NB4 (cell line): ENCODE data around the gene NMNAT1.
A peak's percentile ranks its signal among the peaks of the same experiment; 100 is the strongest.
"Not testable (repeated sequence)": the region's sequence is repeated elsewhere in the genome, so short reads cannot be mapped to it uniquely, and the experiment has no call there.

Experiments
- DNase-seq: peaks from one replicate; pipeline ENCODE4 v3.0.0; 2010; ENCODE audit warnings: low read depth
- H3K4me3 ChIP-seq: one replicate; pipeline ENCODE4 v1.5.1; 2011; ENCODE audit warnings: mild to moderate bottlenecking, low read depth, low read length, moderate library complexity
- MYC ChIP-seq: IDR thresholded peaks from 2 replicates; pipeline ENCODE4 v1.6.1; 2011; ENCODE audit warnings: low read depth, low read length
- POLR2A ChIP-seq: IDR thresholded peaks from 2 replicates; pipeline ENCODE4 v1.6.1; 2011; ENCODE audit warnings: mild to moderate bottlenecking; ENCODE audit not compliant: insufficient read length; ENCODE audit errors: extremely low read depth
- TF ChIP-seq, protein P1 (sequence below): IDR thresholded peaks from one replicate; pipeline ENCODE4 v1.5.1; 2012; ENCODE audit warnings: low read depth, low read length
- TF ChIP-seq, protein P2 (sequence below): IDR thresholded peaks from 2 replicates; pipeline ENCODE4 v1.6.1; 2011; ENCODE audit warnings: low read depth, low read length

NMNAT1 gene

DNA sequence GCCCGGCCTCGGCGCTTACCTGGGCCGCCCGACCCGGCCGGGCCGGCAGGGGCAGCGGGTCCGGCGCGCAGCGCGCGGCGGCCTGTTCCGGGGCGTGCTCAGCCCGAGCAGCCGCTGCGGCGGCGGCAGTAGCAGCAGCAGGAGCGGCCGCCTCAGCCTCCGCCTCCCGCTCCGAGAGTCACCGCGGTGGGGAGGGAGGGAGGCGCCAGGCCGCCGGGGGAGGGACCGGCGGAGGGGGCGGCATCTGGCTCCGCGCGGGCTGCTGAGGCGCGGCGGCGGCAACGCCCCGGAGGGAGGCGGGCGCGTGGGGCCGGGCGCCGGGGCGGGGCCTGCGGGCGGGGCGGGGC, 33.2 kb upstream of the NMNAT1 start, which contains the start of gene CTNNBIP1:
TSS of gene CTNNBIP1 (minus strand) at position 194 of the 347 bp plus-strand sequence. CDS start 38,205 bp downstream, outside the sequence.
- no peak for DNase-seq
- TF ChIP-seq MYC (no peak), POLR2A (peak; percentile 25)
- TF ChIP-seq, protein P1, sequence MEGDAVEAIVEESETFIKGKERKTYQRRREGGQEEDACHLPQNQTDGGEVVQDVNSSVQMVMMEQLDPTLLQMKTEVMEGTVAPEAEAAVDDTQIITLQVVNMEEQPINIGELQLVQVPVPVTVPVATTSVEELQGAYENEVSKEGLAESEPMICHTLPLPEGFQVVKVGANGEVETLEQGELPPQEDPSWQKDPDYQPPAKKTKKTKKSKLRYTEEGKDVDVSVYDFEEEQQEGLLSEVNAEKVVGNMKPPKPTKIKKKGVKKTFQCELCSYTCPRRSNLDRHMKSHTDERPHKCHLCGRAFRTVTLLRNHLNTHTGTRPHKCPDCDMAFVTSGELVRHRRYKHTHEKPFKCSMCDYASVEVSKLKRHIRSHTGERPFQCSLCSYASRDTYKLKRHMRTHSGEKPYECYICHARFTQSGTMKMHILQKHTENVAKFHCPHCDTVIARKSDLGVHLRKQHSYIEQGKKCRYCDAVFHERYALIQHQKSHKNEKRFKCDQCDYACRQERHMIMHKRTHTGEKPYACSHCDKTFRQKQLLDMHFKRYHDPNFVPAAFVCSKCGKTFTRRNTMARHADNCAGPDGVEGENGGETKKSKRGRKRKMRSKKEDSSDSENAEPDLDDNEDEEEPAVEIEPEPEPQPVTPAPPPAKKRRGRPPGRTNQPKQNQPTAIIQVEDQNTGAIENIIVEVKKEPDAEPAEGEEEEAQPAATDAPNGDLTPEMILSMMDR: no peak
- TF ChIP-seq, protein P2, sequence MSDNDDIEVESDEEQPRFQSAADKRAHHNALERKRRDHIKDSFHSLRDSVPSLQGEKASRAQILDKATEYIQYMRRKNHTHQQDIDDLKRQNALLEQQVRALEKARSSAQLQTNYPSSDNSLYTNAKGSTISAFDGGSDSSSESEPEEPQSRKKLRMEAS: no peak
- peak within 1 kb of the TSS; percentile 86 for H3K4me3 ChIP-seq

DNA sequence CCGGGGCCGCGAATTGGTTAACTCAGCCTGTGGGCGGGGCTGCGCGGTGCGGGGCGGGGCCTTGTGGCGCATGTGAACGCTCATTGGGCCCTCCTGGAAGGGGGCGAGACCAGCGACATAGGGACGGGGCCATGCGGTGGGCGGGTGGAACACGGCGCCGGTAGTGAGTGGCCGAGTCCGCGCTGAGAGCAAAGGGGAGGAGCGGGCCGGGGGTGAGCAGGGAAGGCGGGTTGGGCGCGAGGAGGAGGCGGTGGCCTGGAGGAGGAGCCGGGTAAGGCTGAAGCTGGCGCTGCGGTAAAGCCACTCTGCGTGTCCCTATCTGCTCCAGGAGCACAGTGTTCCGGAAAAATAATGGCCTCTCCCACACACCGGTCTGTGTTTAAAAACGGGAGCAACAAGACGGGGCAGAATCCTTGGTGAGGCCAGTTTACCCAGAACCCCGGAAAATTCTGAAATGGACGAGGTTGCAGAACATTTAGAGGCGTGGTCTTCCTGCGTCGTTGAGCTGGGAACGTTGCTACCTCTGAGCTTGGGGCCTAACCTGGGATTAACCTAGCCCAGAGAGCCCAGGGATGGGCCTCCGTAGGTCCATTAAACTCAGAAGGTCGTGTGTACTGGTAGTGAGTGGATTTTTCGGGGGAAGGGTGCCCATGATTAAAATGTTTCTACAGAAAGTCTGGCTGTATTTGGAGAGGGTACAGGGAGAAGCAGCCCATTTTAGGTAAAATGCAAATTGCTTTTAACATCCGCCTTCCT, 32.7 kb upstream of the NMNAT1 start:
- peak; percentile 99 for DNase-seq
- peak overlapping the region; percentile 86 for H3K4me3 ChIP-seq
- peak; percentile 88 for TF ChIP-seq POLR2A
- peak; percentile 59 for TF ChIP-seq MYC
- TF ChIP-seq, protein P1: no peak
- TF ChIP-seq, protein P2: peak; percentile 69

DNA sequence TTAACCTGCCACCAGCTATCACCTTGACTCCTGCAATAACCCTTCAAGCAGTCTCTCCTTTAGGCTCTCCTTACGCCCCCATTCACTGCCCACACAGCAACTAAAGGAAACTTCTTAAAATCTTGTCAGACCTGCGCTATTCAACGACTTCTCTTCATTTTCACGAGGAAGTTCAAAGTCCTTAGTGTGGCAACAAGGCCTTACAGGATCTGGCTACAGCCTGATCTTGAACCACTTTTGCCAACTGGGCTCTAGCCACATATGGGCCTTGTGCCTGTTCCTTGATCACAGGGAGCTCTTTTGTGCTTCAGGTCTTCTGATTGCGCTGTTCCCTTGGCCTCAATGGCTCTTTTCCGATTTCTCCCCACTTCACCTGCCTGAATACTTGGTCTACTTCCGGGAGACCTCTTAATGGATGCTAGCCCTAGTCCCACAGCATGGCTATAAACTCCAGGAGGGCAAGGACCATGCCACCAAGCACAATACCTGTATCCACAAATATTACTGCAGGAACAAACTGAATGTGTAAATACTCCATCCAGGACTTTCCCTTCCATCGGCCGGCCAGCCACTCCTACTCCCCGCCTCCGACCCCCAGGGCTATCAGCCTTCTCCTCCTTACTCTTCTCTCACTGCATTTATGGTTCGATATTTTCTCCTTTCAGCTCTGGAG, 30.9 kb upstream of the NMNAT1 start:
- TF ChIP-seq, protein P2: no peak
- TF ChIP-seq, protein P1: no peak
- TF ChIP-seq MYC (no peak), POLR2A (no peak)
- no peak for DNase-seq
- H3K4me3 ChIP-seq: no peak overlapping the region

DNA sequence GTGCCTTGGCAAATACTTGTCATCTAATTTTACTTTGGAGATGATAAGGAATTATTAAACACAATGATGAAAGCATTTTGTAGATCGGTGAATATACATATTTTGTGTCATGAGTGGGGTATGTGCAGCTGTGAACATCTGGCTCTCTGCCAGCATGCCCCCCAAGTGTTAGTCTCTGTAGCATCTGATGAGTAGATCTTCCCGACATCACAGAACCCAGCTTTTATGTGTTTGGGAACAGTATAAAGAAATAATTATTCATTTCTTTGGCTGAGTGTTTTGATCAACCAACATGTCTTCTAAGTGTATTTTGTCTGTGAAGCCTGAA, 28.7 kb upstream of the NMNAT1 start:
- no peak for DNase-seq
- no peak overlapping the region for H3K4me3 ChIP-seq
- TF ChIP-seq, protein P1: no peak
- TF ChIP-seq MYC (no peak), POLR2A (no peak)
- TF ChIP-seq, protein P2: no peak

DNA sequence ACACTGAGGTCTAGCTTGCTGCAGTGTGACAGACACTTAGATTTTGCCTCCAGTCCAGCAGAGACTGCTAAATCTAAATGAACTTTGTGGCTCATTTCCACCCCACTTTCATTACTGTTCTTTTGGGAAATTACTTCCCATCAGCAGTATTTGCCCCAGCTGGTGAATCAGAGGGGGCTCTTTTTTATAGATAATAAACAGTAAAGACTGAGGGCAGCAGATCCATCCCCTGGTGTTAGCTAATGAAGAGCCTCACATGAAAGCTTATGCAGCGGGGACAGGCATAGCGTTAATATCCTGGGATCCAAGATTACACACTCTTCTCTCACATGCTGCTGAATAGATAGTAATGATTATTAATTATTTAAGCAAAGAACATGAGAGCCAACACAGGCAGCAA, 26.8 kb upstream of the NMNAT1 start:
- no peak for TF ChIP-seq MYC
- TF ChIP-seq, protein P1: no peak
- TF ChIP-seq, protein P2: no peak
- TF ChIP-seq POLR2A: no peak
- no peak for DNase-seq
- H3K4me3 ChIP-seq: no peak overlapping the region

DNA sequence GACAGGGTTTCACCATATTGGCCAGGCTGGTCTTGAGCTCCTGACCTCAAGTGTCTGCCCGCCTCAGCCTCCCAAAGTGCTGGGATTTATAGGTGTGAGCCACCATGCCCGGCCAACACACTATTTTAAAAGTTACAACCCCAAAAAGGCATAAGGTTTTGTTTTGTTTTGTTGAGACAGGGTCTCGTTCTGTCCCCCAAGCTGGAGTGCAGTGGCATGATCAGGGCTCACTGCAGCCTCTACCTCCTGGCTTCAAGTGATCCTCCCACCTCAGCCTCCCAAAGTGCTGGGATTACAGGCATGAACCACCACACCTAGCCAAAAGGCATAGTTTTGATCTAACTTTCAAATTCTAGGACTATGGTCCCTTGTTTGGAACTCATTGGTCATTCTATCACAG, 25.8 kb upstream of the NMNAT1 start:
- H3K4me3 ChIP-seq, DNase-seq: not testable (repeated sequence)
